Hepatic stellate cell (primary cell): ENCODE measurements around the gene BCOR.

ENCODE experiments used
- DNase-seq: peaks from one replicate; pipeline ENCODE4 v3.0.0; 2011; ENCODE audit warnings: low spot score

BCOR gene

DNA sequence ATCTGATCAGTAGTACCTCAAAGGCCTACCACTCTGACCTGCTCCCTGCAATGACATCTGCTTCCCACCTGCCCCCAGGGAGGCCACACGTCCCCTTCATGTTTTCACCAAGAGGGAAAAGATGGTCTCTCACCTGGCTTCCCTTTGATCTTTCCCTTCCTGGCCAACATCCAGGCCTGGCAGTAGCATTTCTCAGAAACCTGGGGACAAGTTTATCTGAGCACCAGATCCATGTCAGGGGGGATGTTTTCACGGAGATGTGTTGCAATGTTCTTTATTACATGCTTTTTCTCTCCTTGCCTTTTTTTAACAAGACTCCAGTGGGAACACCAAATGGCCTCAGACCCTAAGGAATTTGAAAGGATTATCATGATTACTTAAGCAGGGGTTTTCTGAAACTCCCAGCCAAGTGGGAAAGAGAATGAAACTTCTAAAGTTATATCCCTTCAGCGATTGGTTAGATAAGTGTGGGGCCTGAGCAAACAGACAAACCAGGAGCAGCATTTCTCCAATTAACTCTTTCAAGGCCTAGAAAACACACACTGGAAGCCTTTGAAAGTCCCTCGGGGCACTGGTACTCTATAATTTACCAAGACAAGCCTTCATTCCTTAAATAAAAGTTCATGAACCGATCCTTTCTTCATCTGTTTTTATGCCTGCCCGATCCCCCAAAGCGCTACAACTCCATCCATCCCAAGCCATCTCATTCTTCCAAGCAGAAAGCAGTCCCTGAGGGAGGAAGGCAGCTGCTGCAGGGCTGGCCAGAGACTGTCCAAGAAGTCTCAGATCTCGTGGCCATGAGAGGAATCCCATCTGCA is 94.1 kb downstream of the BCOR start:
- no peak for DNase-seq

DNA sequence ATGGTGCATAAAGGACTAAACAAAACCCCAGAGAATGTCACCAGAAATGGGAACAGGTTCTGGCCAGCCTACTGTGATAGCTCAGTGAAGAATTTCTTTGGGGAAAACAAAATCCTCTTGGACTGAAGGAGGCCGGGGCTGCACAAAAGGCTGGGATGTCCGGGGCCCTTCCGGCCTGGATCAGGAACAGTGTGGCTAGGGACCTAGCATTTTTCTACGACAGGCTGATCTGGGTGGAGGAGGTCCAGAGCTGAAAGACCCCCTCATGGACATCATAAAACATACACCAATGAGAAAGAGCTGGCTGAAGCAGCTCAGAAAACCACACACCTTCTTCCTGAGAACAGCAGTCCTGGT is 94.7 kb downstream of the BCOR start:
- no peak for DNase-seq
